H1 (cell line): Measurements from ENCODE around the gene CAMTA1. TPM values are rescaled to one million over a fixed set of nuclear protein-coding genes. Genes with fewer than 3 reads are reported as not detected.

ENCODE experiments used
- CTCF ChIA-PET: fragments of 300-600 bp; sonication (Branson Sonifier 250); formaldehyde crosslinking; loops from one replicate; lab custom pipeline; 2021; ENCODE audit not compliant: partially characterized antibody; lab: Charles Lee
- POLR2A ChIA-PET: fragments of 300-600 bp; sonication (Branson Sonifier 250); formaldehyde crosslinking; loops from one replicate; lab custom pipeline; 2021; ENCODE audit warnings: inconsistent platforms; ENCODE audit not compliant: partially characterized antibody; lab: Charles Lee
- DNase-seq, 2 experiments: peaks; one replicate each; pipeline versions ENCODE4 v3.0.0 to v3.0.0-alpha.2; 2010 to 2022; ENCODE audit warnings: low spot score in 2 of 2, low read depth in 1 of 2, mixed read lengths in 1 of 2
- FAIRE-seq: peaks from 2 replicates; lab custom pipeline; 2011; peaks lifted over from hg19 to GRCh38; lab: Jason Lieb, UNC
- H2AFZ ChIP-seq: 2 replicates; pipeline ENCODE4 v1.8.1; 2012; ENCODE audit warnings: low read length, inconsistent platforms
- H2AK5ac ChIP-seq: 2 replicates; pipeline ENCODE4 v1.6.1; 2013; ENCODE audit warnings: low read depth, low read length
- H2BK120ac ChIP-seq: replicated peaks from 2 replicates; pipeline ENCODE3; 2013; ENCODE audit warnings: low read depth, low read length, inconsistent platforms
- H2BK12ac ChIP-seq: 2 replicates; pipeline ENCODE4 v1.6.1; 2013; ENCODE audit warnings: low read depth, low read length
- H2BK15ac ChIP-seq: 2 replicates; pipeline ENCODE4 v1.6.1; 2013; ENCODE audit warnings: low read length
- H2BK20ac ChIP-seq: 2 replicates; pipeline ENCODE4 v1.6.1; 2013; ENCODE audit warnings: low read length
- H2BK5ac ChIP-seq: 2 replicates; pipeline ENCODE4 v1.6.1; 2013; ENCODE audit warnings: low read depth, low read length
- H3K14ac ChIP-seq: 2 replicates; pipeline ENCODE4 v1.6.1; 2013; ENCODE audit warnings: inconsistent platforms; ENCODE audit not compliant: insufficient read length
- H3K18ac ChIP-seq: 2 replicates; pipeline ENCODE4 v1.6.1; 2013; ENCODE audit warnings: low read length; ENCODE audit errors: extremely low read depth
- H3K23ac ChIP-seq: 2 replicates; pipeline ENCODE4 v1.6.1; 2013; ENCODE audit warnings: inconsistent platforms; ENCODE audit not compliant: insufficient read length
- H3K23me2 ChIP-seq: 2 replicates; pipeline ENCODE4 v1.6.1; 2013; ENCODE audit warnings: low read depth, low read length
- H3K27ac ChIP-seq: 2 replicates; pipeline ENCODE4 v1.6.1; 2011; ENCODE audit warnings: low read depth, low read length, inconsistent platforms
- H3K27me3 ChIP-seq, 4 experiments: replicated peaks in 1 of 4; 1 replicate in 1 of 4; 2 replicates in 3 of 4; pipeline versions ENCODE4 v1.6.1 to v1.8.1; 2011 to 2013; ENCODE audit warnings: low read length in 3 of 4, mild to moderate bottlenecking in 3 of 4, inconsistent platforms in 2 of 4, mixed read lengths in 2 of 4, moderate library complexity in 1 of 4; ENCODE audit not compliant: control insufficient read depth in 3 of 4, insufficient read depth in 3 of 4; ENCODE audit errors: extremely low read depth in 1 of 4
- H3K36me3 ChIP-seq, 4 experiments: 2 replicates each; pipeline versions ENCODE4 v1.6.1 to v1.8.1; 2011 to 2013; ENCODE audit warnings: mild to moderate bottlenecking in 4 of 4, low read length in 3 of 4, moderate library complexity in 2 of 4, control low read depth in 1 of 4, inconsistent platforms in 1 of 4; ENCODE audit not compliant: insufficient read depth in 4 of 4, control insufficient read depth in 2 of 4
- H3K4ac ChIP-seq: replicated peaks from 2 replicates; pipeline ENCODE3; 2013; ENCODE audit warnings: low read length, low read depth, mixed read lengths, inconsistent platforms; ENCODE audit not compliant: insufficient read length
- H3K4me1 ChIP-seq, 4 experiments: replicated peaks in 1 of 4; 1 replicate in 1 of 4; 2 replicates in 3 of 4; pipeline versions ENCODE4 v1.6.1 to v1.8.1; 2011 to 2013; ENCODE audit warnings: low read length in 3 of 4, inconsistent platforms in 2 of 4, mixed read lengths in 1 of 4; ENCODE audit not compliant: insufficient read depth in 4 of 4, control insufficient read depth in 3 of 4
- H3K4me2 ChIP-seq, 2 experiments: 2 replicates each; pipeline versions ENCODE4 v1.6.1 to v1.8.1; 2011 to 2013; ENCODE audit warnings: low read depth in 2 of 2, low read length in 2 of 2, control low read depth in 1 of 2, inconsistent platforms in 1 of 2, mild to moderate bottlenecking in 1 of 2; ENCODE audit not compliant: insufficient read depth in 1 of 2
- H3K4me3 ChIP-seq, 4 experiments: fragments of 200-600, 300-600 bp in 1 of 4; sonication (generic), shearing (Covaris generic), sonication (Bioruptor Twin) in 1 of 4; 2 replicates each; pipeline versions ENCODE4 v1.5.1 to v1.8.1; 2011 to 2016; ENCODE audit warnings: low read length in 4 of 4, low read depth in 3 of 4, control low read depth in 2 of 4, inconsistent platforms in 2 of 4, mild to moderate bottlenecking in 2 of 4, mixed read lengths in 1 of 4, moderate library complexity in 1 of 4; ENCODE audit not compliant: insufficient read depth in 2 of 4; ENCODE audit errors: extremely low read depth in 1 of 4
- H3K56ac ChIP-seq: replicated peaks from 2 replicates; pipeline ENCODE3; 2013; ENCODE audit warnings: low read depth, mild to moderate bottlenecking, mixed read lengths, low read length, inconsistent platforms; ENCODE audit not compliant: insufficient read length
- H3K79me1 ChIP-seq: 2 replicates; pipeline ENCODE4 v1.6.1; 2013; ENCODE audit warnings: low read depth, low read length, control low read depth
- H3K79me2 ChIP-seq, 2 experiments: 2 replicates each; pipeline versions ENCODE4 v1.6.1 to v1.8.1; 2012 to 2013; ENCODE audit warnings: low read length in 2 of 2, mild to moderate bottlenecking in 2 of 2, inconsistent platforms in 1 of 2; ENCODE audit not compliant: insufficient read depth in 2 of 2, control insufficient read depth in 1 of 2
- H3K9ac ChIP-seq, 4 experiments: replicated peaks in 1 of 4; 1 replicate in 1 of 4; 2 replicates in 3 of 4; pipeline versions ENCODE4 v1.6.1 to v1.8.1; 2011 to 2013; ENCODE audit warnings: low read depth in 3 of 4, low read length in 3 of 4, control low read depth in 2 of 4, mild to moderate bottlenecking in 2 of 4, moderate library complexity in 2 of 4, inconsistent platforms in 1 of 4; ENCODE audit errors: extremely low read depth in 1 of 4
- H3K9me3 ChIP-seq, 2 experiments: 2 replicates each; pipeline versions ENCODE4 v1.6.1 to v1.8.1; 2012 to 2013; ENCODE audit warnings: mild to moderate bottlenecking in 2 of 2, moderate library complexity in 2 of 2, control low read depth in 1 of 2, inconsistent platforms in 1 of 2, low read depth in 1 of 2, low read length in 1 of 2, mixed read lengths in 1 of 2; ENCODE audit not compliant: insufficient read depth in 2 of 2
- H4K20me1 ChIP-seq, 2 experiments: replicated peaks in 1 of 2; 2 replicates each; pipeline versions ENCODE3 to v1.8.1; 2011 to 2013; ENCODE audit warnings: inconsistent platforms in 2 of 2, low read length in 2 of 2, mild to moderate bottlenecking in 1 of 2; ENCODE audit not compliant: insufficient read depth in 2 of 2, control insufficient read depth in 1 of 2
- H4K5ac ChIP-seq: 2 replicates; pipeline ENCODE4 v1.6.1; 2013; ENCODE audit warnings: low read length, low read depth, mixed read lengths, inconsistent platforms; ENCODE audit not compliant: insufficient read length
- H4K8ac ChIP-seq: 2 replicates; pipeline ENCODE4 v1.8.0; 2013; ENCODE audit warnings: mild to moderate bottlenecking, moderate library complexity, low read length, inconsistent platforms; ENCODE audit not compliant: insufficient read depth; ENCODE audit errors: extremely low read depth
- H4K91ac ChIP-seq: replicated peaks from 2 replicates; pipeline ENCODE3; 2013; ENCODE audit warnings: low read length, mixed read lengths, inconsistent platforms; ENCODE audit not compliant: insufficient read length
- GABPA ChIP-seq: IDR thresholded peaks from 2 replicates; pipeline ENCODE4 v1.6.1; 2011; ENCODE audit warnings: mild to moderate bottlenecking, low read length, moderate library complexity, borderline replicate concordance; ENCODE audit not compliant: insufficient read depth
- HDAC2 ChIP-seq, 2 experiments: fragments of 300-600 bp in 1 of 2; sonication (generic) in 1 of 2; IDR thresholded peaks; 2 replicates each; pipeline ENCODE4 v1.6.1; 2011 to 2012; ENCODE audit warnings: low read depth in 2 of 2, low read length in 2 of 2, mild to moderate bottlenecking in 2 of 2, moderate library complexity in 2 of 2, borderline replicate concordance in 1 of 2, inconsistent platforms in 1 of 2
- SP4 ChIP-seq: IDR thresholded peaks from 2 replicates; pipeline ENCODE4 v1.6.1; 2012; ENCODE audit warnings: low read length, inconsistent platforms
- WGBS, 2 experiments: shearing (Covaris generic) in 1 of 2; methylation state at CpG; one replicate each; pipeline versions ENCODE4 v1.1.6 to v1.1.7; 2013 to 2015; ENCODE audit warnings: low lambda C conversion rate in 2 of 2, mixed read lengths in 2 of 2, inconsistent platforms in 1 of 2, low coverage in 1 of 2, missing lambda C conversion rate in 1 of 2; ENCODE audit not compliant: insufficient replicate concordance in 2 of 2, insufficient coverage in 1 of 2, insufficient read length in 1 of 2; ENCODE audit errors: extremely low coverage in 1 of 2, missing lambda C conversion rate in 1 of 2; 5-methylcytosine and 5-hydroxymethylcytosine counted together
- polyA plus RNA-seq, 7 experiments: library from polyadenylated mRNA; depleted of rRNA in 3 of 7; stranded (reverse) in 5 of 7; unstranded in 2 of 7; fragments of >200 nt in 5 of 7; fragments of 200-250 nt in 2 of 7; gene quantifications; 1 replicate in 5 of 7; 2 replicates in 1 of 7; 4 replicates in 1 of 7; pipeline versions ENCODE4 v1.2.1 to v1.2.3, GENCODE V29; 2011 to 2013; ENCODE audit warnings: missing spikeins in 2 of 7, mixed read lengths in 2 of 7
- total RNA-seq: library from RNA; stranded (reverse); fragmentation: NEBNext Ultra II Directional; extraction: Animal tissue kit (Norgen Biotek cat#: 25700); gene quantifications from 2 replicates; pipeline ENCODE4 v1.2.1, GENCODE V29; 2021
- TF ChIP-seq, protein P1 (sequence below): IDR thresholded peaks from 2 replicates; pipeline ENCODE4 v1.6.1; 2011; ENCODE audit warnings: low read length, improper control_type of control experiment

CAMTA1 gene
- total and polyA plus RNA-seq, 2 of the 8 experiments (the other 6 are each of a cell fraction or from before 2014, with no cell fraction given): 65.0 to 119 TPM

DNA sequence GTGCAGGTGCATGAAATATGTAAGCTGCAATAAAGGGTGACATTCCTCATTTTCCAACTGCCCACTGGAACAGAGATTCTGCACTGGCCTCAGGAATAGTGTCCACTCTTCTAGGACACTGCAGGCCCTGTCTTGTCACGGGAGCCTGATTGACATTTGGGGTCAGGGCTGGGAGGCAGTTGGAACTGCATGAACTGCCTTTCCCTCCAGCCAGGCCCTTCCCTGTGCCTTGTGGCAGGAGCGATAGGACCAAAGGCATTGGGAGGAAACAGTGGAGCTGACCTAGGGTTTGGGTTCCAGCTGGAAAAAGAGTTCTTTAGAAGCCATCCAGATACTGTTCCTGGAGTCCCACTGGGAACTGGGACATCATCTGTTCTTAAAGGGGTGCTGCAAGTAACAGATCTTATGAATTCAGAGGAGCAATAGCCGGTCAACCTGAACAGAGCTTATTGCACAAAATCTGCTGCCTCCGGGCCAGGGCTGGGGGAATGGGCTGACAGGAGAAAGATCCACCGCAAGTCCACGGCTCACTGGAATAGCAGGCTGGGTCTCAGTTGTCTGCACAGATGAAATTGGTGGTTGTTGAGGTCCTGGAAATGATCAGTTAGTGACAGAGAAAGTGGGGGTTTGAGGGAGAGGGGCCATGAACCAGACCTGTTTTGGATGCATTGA is 451.7 kb downstream of the CAMTA1 start:
- 89% methylated on average over 6 of the region's 6 CpGs; no CpG with 5 or more reads in 1 of the 2 experiments for WGBS, 2 experiments
- H3K4me2 ChIP-seq: no peak overlapping the region
- no peak overlapping the region for H4K8ac ChIP-seq
- no peaks in the 10 kb centered on the region for H4K20me1 ChIP-seq
- ChIA-PET POLR2A (interaction anchor here (0.6 to 0.8 kb wide), 2 partner anchors 8 to 605 kb away, joined by 3 read pairs; no protein-coding TSS in a partner anchor), CTCF (interaction anchor here (0.6 to 3.4 kb wide), 6 partner anchors 8 to 238 kb away, joined by 3 to 17 read pairs (median 3); no protein-coding TSS in a partner anchor)
- H3K9me3 ChIP-seq: no peaks in the 10 kb centered on the region
- H2BK5ac ChIP-seq: no peak overlapping the region
- H3K23ac ChIP-seq: no peak overlapping the region
- H3K27ac ChIP-seq: no peak overlapping the region
- no peak overlapping the region for H3K56ac ChIP-seq
- FAIRE-seq (no peak), DNase-seq (no peak)
- H3K4me3 ChIP-seq: no peak overlapping the region
- H4K91ac ChIP-seq: no peak overlapping the region
- no peak overlapping the region for H3K9ac ChIP-seq
- no peak overlapping the region for H2BK20ac ChIP-seq
- H3K4ac ChIP-seq: no peak overlapping the region
- no peaks in the 10 kb centered on the region for H3K27me3 ChIP-seq
- no peak overlapping the region for H3K18ac ChIP-seq
- no peak overlapping the region for H2AFZ ChIP-seq
- H3K14ac ChIP-seq: no peak overlapping the region
- H3K79me1 ChIP-seq: no peaks in the 10 kb centered on the region
- H2BK120ac ChIP-seq: no peak overlapping the region
- no peak overlapping the region for H2BK12ac ChIP-seq
- 0 out of 2 replicates have a peak overlapping the region, but pooled peaks have one; percentile 33 for H2BK15ac ChIP-seq
- no peaks in the 10 kb centered on the region; a peak in 1 of 7 replicates for H3K4me1 ChIP-seq
- TF ChIP-seq, protein P1, sequence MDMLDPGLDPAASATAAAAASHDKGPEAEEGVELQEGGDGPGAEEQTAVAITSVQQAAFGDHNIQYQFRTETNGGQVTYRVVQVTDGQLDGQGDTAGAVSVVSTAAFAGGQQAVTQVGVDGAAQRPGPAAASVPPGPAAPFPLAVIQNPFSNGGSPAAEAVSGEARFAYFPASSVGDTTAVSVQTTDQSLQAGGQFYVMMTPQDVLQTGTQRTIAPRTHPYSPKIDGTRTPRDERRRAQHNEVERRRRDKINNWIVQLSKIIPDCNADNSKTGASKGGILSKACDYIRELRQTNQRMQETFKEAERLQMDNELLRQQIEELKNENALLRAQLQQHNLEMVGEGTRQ: no peak
- TF ChIP-seq GABPA: no peak
- TF ChIP-seq SP4: no peak
- TF ChIP-seq HDAC2 (IDR thresholded peaks at IDR 0.05; ENCODE audit: borderline replicate concordance in 1 of 2, low read depth in 2 of 2, low read length in 2 of 2): no peak
- H3K36me3 ChIP-seq: no peaks in the 10 kb centered on the region
- no peak overlapping the region for H4K5ac ChIP-seq
- no peaks in the 10 kb centered on the region for H3K79me2 ChIP-seq
- no peak overlapping the region for H2AK5ac ChIP-seq
- H3K23me2 ChIP-seq: no peaks in the 10 kb centered on the region
